Ascending aorta (tissue), 2 donors: ENCODE data around the gene RIMBP2. TPM values are rescaled to one million over a fixed set of nuclear protein-coding genes. Genes with fewer than 3 reads are reported as not detected.

Source experiments
- DNase-seq, 2 donors: peaks; one replicate each; pipeline ENCODE4 v3.0.0-alpha.2; 2019; ENCODE audit warnings: low spot score in 2 of 2
- H3K27ac ChIP-seq, 2 donors: fragments of 200-600 bp; sonication (generic); one replicate each; pipeline ENCODE4 v1.5.1; 2016 to 2017; ENCODE audit warnings: mild to moderate bottlenecking in 1 of 2
- H3K27me3 ChIP-seq: fragments of 200-600 bp; sonication (generic); one replicate; pipeline ENCODE4 v1.5.1; 2017
- H3K36me3 ChIP-seq, 2 donors: fragments of 200-600 bp; sonication (generic); one replicate each; pipeline ENCODE4 v1.5.1; 2016
- H3K4me1 ChIP-seq, 2 donors: fragments of 200-600 bp; sonication (generic); one replicate each; pipeline ENCODE4 v1.5.1; 2016 to 2017; ENCODE audit warnings: mild to moderate bottlenecking in 1 of 2
- H3K4me3 ChIP-seq, 2 donors: fragments of 200-600 bp; sonication (generic); one replicate each; pipeline ENCODE4 v1.5.1; 2016 to 2017; ENCODE audit warnings: mild to moderate bottlenecking in 1 of 2
- H3K9me3 ChIP-seq, 2 donors: fragments of 200-600 bp; sonication (generic); one replicate each; pipeline ENCODE4 v1.5.1; 2016
- intact Hi-C: fragments of 100-400 bp; cut with DNase I; formaldehyde crosslinking; loops from one replicate; pipeline ENCODE4 v1.15.1; 2023
- total RNA-seq: library from RNA; depleted of rRNA; stranded (reverse); fragments of >200 nt; gene quantifications from one replicate; pipeline ENCODE4 v1.1.0, GENCODE V29; 2016
- TF ChIP-seq, protein P1 (sequence below), 3 experiments: fragments of 200-600 bp in 2 of 3; fragments of 450-650 bp in 1 of 3; sonication (generic) in 2 of 3; IDR thresholded peaks; one replicate each; pipeline ENCODE4 v1.5.1; 2016 to 2019; ENCODE audit warnings: antibody characterized with exemption in 3 of 3, mild to moderate bottlenecking in 1 of 3, moderate library complexity in 1 of 3

Gene RIMBP2
- total RNA-seq, 1 donor from 2014 or later, result not detected

DNA sequence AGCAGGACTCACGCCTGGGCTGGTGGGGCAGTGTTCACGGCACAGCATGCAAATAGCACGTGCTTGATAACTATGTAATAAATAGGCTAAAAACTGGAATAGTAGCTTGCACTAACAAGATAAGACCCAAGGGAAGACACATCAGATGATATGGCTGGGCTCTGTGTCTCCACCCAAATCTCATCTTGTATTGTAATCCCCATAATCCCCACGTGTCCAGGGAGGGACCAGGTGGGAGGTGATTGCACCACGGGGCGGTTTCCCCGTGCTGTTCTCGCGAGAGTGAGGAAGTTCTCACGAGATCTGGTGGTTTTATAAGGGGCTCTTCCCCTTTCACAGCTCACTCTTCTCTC, 46.9 kb downstream of the RIMBP2 start:
- H3K36me3 ChIP-seq, result no peaks in the 10 kb centered on the region
- H3K4me1 ChIP-seq, result no peaks in the 10 kb centered on the region
- no peaks in the 10 kb centered on the region for H3K9me3 ChIP-seq
- no peaks in the 10 kb centered on the region for H3K27me3 ChIP-seq
- TF ChIP-seq, protein P1, sequence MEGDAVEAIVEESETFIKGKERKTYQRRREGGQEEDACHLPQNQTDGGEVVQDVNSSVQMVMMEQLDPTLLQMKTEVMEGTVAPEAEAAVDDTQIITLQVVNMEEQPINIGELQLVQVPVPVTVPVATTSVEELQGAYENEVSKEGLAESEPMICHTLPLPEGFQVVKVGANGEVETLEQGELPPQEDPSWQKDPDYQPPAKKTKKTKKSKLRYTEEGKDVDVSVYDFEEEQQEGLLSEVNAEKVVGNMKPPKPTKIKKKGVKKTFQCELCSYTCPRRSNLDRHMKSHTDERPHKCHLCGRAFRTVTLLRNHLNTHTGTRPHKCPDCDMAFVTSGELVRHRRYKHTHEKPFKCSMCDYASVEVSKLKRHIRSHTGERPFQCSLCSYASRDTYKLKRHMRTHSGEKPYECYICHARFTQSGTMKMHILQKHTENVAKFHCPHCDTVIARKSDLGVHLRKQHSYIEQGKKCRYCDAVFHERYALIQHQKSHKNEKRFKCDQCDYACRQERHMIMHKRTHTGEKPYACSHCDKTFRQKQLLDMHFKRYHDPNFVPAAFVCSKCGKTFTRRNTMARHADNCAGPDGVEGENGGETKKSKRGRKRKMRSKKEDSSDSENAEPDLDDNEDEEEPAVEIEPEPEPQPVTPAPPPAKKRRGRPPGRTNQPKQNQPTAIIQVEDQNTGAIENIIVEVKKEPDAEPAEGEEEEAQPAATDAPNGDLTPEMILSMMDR (IDR thresholded peaks at IDR 0.05), result no peak
- no peak overlapping the region for H3K27ac ChIP-seq
- no peak overlapping the region for H3K4me3 ChIP-seq
- no peak for DNase-seq
- intact Hi-C loops, result no loop called here

DNA sequence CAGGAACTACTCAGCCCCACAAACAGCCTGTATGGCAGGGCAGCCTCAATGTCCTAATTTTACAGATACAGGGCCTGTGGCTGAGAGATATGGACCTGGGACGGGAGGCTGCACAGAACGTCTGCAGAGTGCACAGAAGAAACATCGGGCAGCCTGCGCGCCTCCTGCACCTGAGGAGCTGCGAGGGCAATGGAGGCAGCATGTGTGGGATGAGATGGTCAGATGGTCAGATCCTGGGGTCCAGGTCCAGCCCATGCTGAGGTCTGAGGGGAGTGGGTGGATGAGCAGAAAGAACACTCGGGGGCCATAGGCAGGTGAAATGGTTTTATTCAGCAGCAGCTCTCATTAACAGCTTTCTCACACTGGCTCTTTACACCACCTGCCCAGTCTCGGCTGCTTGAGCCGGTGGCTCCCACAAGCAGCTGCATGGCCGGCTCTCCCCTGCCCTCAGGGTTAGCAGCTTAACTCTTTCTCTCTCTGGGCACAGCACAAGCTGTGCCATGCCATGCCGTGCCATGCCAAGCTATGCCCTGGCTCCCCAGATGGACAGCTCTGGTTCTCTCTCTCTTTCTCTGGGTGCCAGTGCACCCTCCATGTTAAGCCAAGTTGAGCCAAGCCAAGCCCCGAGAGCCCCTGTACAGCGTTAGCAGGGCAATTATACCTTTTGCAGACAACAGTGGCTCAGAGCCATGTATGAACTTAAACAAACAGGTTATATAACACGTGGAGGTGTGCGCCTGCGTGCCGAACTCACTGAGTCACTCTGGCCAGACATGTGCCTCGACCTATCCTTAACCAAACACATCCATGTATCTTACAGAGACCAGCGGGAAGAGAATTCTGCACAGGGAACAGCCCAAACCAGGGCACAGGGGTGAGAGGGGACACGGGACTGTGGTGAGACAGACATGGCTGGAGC, 47.6 kb downstream of the RIMBP2 start:
- Histone ChIP-seq H3K36me3 (no peaks in the 10 kb centered on the region), H3K27ac (no peak overlapping the region), H3K4me1 (no peaks in the 10 kb centered on the region), H3K4me3 (no peak overlapping the region), H3K27me3 (no peaks in the 10 kb centered on the region), H3K9me3 (no peaks in the 10 kb centered on the region)
- DNase-seq, result no peak
- TF ChIP-seq, protein P1 (IDR thresholded peaks at IDR 0.05), result no peak
- intact Hi-C loops, result no loop called here

DNA sequence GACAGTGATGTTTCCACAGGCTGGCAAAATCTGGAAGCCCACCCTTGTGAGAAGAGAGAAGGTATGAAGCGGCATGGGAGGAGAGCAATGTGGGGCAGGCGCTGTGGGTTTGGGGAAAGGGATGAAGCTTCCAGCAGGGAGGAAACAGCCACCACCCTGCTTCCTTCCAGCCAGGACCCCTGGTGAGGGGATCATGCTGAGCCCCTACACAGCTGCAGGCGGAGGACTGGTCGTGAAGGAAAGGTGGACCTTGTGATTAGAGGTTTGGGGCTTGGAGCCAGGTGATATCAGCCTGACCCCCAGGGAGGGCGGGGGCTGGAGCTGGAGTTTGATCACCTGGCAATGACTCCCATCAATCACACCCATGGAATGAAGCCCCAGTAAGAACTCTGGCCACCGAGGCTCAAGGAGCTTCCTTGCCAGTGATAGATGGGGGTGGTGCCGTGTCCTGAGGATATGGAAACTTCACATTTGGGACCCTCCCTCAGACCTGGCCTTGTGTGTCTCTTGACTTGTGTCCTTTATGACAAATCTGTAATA, 48.6 kb downstream of the RIMBP2 start:
- H3K4me1 ChIP-seq, result no peaks in the 10 kb centered on the region
- no peak overlapping the region for H3K27ac ChIP-seq
- TF ChIP-seq, protein P1 (IDR thresholded peaks at IDR 0.05), result no peak
- DNase-seq, result no peak
- H3K9me3 ChIP-seq, result no peaks in the 10 kb centered on the region
- intact Hi-C loops, result no loop called here
- H3K27me3 ChIP-seq, result no peaks in the 10 kb centered on the region
- H3K36me3 ChIP-seq, result no peaks in the 10 kb centered on the region
- no peak overlapping the region for H3K4me3 ChIP-seq

DNA sequence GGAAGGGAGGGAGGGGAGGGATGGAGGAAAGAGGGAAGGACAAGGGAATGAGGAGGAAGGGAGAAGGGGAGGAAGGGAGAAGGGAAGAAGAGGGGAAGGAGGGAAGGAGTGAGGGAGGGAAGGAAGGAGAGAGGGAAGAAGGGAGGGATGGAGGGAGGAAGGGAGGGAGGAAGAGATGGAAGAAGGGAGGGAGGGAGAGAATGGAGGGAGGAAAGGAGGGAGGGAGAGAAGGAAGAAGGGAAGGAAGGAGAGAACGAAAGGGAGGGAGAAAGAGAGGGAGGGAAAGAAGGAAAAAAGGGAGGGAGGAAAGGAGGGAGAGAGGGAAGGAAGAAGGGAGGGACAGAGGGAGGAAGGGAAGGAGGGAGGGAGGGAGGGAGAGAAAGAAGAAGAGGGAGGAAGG, 49.5 kb downstream of the RIMBP2 start:
- TF ChIP-seq, protein P1 (IDR thresholded peaks at IDR 0.05), result no peak
- H3K4me1 ChIP-seq, result no peaks in the 10 kb centered on the region
- DNase-seq, result no peak
- H3K36me3 ChIP-seq, result no peaks in the 10 kb centered on the region
- no peaks in the 10 kb centered on the region for H3K9me3 ChIP-seq
- H3K4me3 ChIP-seq, result no peak overlapping the region
- no peak overlapping the region for H3K27ac ChIP-seq
- no peaks in the 10 kb centered on the region for H3K27me3 ChIP-seq
- intact Hi-C loops, result no loop called here

DNA sequence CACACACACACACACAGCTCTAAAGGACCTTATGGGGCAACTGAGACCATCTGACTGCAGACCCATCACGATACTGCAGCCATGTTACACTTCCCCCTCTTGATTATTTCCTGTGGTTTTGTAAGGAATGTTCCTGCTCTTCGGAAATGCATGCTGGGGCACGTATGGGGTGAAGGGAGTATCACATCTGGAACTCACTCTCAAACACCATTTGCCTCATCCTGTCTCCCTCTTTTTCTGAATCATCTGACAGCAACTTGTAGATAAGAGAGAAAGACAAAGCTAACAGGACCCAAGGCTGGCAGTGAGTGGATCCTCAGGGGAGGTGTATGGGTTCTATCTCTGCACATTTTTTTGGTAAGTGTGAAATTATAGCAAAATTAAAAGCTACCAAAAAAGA, 50.3 kb downstream of the RIMBP2 start:
- Histone ChIP-seq H3K4me3 (no peak overlapping the region), H3K4me1 (no peaks in the 10 kb centered on the region), H3K9me3 (no peaks in the 10 kb centered on the region), H3K27me3 (no peaks in the 10 kb centered on the region), H3K36me3 (no peaks in the 10 kb centered on the region), H3K27ac (no peak overlapping the region)
- TF ChIP-seq, protein P1 (IDR thresholded peaks at IDR 0.05), result no peak
- intact Hi-C loops, result no loop called here
- no peak for DNase-seq
